Amygdala (tissue), 56 donors: ENCODE data around the gene GNB1L.

Experiments used
- DNase-seq, 56 donors: peaks; one replicate each; lab custom pipeline; 2025; lab: John Stamatoyannopoulos, UW

GNB1L gene

DNA sequence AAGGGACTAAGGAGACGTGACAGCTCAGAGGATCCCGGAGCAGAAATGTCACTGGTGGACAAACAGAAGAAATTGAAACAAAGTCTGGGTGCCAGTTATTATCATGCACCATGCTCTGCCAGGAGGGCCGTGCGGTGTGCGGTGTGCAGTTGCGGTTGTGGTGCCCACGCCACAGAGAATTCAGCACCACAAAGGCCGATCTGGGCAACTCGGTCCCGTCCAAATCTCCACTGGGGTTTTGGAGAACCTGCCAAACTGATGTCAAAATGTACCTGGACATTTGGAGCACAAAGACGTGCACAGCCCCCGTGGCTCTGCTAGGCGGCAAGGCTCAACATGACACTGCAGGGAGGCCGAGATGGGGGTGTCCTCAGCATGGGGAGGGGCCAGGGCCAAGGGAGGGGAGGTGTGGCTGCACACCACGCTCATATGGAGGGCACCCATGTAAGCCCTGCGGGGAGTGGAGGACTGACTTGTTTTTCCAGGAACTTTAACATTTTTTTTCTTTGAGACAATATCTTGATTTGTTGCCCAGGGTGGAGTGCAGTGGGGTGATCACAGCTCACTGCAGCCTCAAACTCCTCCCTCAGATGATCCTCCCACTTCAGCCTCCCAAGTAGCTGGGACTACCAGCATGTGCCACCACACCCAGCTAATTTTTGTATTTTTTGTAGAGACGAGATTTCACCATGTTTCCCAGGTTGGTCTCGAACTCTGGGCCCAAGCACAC lies 39.4 kb downstream of the GNB1L start:
- no peak for DNase-seq

- no peak for DNase-seq
These were observed 40.2 kb downstream of the GNB1L start for GRCh38 chr22:19814428-19814827.

DNA sequence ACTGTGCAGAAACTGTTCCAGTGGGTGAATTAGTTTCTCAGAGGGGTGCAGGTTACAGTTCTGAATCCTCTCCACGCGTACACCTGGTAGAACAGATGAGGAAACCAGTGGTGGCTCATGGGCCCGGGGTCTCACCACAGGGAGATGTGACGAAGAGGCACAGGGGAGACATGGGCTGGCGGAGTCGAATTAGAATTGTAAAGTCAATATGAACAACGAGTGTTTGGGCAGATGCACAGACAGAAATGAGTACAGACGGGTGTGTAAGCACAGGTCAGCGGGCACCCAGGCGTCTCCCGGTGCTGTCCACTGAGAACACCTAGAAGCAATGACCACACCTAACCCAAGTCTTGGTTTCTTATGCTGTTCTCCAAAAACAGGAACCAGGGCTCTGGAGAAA lies 41.8 kb downstream of the GNB1L start:
- no peak for DNase-seq

- DNase-seq, result no peak
These were observed 42.6 kb downstream of the GNB1L start for GRCh38 chr22:19811811-19812771.

DNA sequence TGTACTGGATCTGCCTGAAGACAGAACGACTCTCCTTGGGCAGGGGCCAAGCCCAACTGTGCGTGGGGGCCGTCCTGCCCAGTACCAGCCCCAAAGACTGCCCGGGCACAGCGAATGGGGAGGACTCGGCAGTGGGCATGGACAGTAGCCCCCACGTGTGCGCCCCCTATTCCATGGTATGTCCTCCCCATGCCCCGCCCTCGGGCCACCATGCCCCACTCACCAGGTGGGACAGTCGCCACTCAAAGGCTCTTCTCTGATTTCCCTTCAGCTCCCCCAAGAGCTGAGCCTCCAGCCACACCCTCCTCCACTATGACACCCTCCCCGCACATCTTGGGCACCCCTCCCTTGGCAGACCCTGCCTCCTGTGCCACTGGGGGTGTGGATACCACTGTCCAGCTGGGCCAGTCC lies 43.5 kb downstream of the GNB1L start:
- no peak for DNase-seq

DNA sequence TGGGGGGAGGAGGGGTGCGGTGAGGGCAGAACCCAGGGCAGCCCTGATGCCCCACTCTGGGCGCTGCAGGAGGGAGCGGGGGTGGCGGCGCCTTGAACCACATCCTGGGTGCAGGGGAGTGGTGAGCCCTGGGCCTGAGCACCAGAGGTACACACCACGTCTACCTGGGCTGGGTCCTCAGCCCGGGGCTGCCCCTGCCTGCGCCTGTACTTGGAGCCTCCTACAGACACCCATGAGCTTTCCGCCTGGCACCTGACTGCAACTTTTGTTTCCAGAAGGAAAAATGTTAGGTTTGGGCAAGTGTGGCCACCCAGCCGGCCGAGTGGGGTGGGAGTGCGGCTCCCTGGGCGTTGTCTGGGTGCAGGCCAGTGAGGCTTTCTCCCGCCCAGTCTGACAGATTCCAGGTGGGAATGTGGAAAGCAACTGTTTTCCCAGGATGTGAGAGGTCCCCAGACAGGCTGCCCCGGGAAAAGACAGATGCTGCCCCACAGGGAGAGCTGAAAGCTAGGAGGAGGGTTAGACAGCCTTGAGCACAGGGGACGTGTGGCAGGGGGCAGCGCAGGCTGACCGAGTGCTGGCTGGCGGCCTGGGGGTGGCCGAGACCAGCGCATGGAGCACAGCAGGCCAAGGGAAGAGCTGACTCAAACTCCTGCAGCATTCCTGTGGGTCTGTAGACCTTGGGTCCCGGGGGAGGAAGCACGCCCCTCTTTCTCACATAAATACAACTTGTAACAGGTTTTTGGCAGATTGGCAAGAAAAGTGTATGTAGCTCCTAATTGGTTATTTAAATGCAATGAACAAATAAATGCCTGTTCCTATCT lies 44.1 kb downstream of the GNB1L start:
- no peak for DNase-seq

- DNase-seq, result no peak
These were observed 44.9 kb downstream of the GNB1L start for GRCh38 chr22:19809741-19810140.

DNA sequence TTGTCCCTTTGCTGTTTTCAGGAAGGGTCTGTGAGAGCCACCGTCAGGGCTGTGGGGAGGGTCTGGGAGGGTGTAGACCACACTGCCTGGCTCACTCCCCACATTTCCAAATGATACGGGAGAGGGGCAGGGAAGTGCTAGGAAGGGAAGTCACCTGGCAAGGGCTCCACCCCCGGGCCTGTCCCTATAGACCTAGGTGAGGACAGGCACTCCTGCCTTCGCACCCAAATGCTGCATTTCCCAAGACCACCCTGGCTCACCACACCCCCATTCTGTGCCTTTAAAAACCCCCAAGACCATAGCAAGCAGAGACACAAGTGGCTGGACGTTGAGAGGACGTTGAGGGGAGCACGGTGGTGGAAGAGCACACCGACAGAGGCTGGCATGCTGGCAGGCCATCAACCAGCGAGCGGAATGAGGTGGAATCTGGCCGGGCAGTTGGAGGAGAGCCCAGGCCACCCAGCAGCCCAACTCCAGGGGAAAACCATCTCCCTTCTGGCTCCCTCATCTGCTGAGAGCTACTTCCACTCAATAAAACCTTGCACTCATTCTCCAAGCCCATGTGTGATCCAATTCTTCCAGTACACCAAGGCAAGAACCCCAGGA lies 45.7 kb downstream of the GNB1L start:
- DNase-seq, result no peak

- no peak for DNase-seq
These were observed 46.5 kb downstream of the GNB1L start for GRCh38 chr22:19807914-19808872.

DNA sequence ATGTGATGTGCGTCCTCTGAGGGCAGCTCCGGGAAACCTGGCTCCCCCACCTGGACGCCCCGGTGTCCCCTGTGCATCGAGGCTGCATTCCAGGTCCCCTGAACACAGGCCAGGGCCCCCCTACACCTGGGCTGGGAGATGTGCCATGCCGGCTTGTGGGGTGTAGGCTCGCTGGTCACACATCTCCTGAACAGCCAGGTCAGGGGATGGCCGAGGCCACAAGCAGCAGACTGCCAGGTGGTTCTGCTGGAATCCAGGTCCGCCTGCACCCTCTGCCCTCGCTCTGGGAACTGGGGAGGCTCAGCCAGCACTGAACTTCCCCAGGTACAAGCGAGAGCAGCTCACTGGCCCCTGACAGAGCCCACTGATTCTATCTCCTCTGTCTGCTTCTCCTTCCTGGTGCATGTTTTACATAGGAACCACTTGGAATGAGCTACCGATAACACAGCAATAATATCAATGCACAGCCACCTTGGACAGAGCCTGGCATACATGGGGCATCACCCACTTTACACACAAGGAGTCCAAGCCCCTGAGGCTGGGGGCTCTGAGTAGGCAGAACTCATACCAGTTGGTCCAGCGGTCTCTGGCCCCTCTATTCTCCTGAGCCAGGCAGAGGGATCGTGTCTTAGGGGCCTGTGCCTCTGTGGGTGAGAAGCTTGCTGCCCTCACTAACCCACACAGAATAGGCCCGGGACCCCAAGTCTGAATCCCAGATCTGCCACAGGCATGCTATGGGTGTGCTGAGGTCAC lies 47.3 kb downstream of the GNB1L start:
- no peak for DNase-seq

DNA sequence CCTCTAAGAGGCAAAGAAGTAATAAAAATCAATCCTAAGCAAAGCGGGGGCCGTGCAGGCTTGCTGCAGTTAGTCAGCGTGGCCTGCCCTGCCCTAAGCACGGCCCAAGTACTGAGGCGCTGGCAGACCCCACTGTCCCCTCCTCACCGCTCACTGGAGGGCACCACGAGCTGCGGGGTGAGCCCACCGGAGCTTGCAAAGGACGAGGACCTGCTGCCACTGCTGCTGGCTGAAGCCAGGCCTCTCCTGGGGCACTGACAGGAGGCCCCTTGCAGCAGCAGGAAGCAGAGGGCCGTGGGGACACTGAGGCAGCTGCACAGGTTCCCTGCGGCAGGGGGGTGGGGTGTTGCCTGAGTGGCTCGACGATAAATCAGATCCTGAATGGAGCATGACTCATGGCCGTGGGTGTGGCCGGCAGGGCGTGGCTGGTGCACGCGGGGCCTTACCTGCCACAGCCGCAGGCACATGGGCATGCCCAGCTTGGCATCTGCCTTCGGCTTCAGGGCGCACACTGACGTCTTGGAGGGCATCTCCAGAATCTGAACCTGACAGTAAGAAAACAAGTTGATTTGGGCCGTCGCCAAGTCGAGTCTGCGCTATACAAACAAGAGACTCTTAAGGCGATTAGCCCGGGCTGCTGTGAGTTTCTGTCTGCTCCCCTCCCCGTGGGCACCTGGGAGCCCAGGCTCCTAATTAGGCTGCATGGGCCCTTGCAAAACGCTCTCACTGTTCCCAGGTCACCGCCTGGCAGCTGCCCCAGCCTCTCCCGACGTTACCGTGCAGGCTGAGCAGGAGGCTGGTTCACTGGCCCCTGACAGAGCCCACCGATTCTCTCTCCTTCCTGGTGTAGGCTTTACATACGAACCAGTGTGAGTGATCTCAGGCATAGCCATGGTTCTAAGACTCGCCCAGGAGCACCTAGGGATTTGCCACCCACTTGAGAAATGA lies 48.2 kb downstream of the GNB1L start:
- DNase-seq, result no peak

DNA sequence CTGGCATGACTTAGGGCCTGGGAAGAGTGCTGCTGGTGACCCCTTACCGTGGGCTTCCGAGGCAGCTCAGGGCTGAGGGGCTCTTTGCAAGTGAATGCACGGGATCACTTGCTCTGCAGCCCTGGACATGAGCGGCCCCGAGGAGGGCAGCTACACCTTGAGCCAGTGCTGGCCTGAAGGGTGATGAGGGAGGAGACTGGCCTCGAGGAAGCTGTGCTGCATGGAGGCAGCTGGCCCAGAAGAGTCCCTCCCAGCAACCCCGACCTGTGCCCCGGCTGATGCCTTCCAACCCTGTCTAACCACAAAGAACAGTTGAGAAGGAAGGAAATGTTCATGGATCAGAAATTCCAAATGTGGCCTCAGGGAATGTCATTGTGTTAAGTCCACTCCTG lies 48.9 kb downstream of the GNB1L start:
- no peak for DNase-seq

- no peak for DNase-seq
These were observed 50.9 kb downstream of the GNB1L start for GRCh38 chr22:19803736-19804267.

- DNase-seq, result no peak
These were observed 51.6 kb downstream of the GNB1L start for GRCh38 chr22:19802894-19803735.

DNA sequence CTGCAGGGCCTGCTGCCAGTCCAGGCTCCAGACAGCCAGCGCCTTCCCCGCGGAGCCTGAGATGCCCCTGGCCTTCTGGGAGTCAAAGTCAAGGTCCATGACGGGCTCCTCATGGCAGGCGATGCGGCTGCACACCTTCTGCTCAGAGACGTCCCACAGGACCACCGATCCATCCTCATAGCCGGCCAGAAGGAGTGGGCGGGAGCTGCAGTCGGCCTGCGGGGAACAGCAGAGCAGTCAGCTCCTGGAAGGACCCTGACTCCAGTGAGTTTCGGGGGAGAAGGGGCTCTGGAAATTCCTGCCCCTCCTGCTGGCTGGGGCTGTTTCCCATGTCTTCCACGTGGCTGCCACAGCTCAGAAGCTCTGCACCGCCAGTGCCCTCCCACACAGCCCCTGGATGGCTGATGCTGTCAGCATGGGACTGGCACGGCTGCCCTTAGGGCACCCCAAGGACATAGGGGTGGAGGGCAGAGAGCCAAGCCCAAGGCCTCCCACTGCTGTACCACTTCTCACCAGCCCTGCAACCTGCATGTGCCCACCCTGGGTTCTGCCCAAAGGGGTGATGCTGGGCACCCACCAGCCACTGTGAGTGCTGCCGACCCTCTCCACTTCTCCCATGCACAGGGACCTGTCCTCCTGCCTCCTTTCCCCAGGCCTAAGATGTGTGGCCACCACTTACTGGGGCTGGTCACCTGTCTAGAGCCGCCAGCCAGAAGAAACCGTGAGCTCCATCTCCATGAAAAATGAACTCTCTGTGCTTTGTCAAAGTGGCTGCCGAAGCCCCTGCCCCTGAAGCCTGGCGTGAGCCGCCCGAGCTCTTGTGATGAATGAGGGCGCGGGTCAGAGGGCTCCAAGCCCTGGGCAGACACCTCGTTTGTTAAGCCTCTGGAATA lies 52.4 kb downstream of the GNB1L start:
- DNase-seq, result no peak
